GM12878 (cell line): Measurements from ENCODE around the gene CHCHD3. TPM values are rescaled to one million over a fixed set of nuclear protein-coding genes. Genes with fewer than 3 reads are reported as not detected.
A peak's percentile ranks its signal among the peaks of the same experiment; 100 is the strongest.

Source experiments
- ATAC-seq: fragments of 200-7000 bp; cut with Tn5 transposase; 3 replicates; pipeline ENCODE4 v1.9.1; 2020; ENCODE audit warnings: mild to moderate bottlenecking, moderate library complexity
- BruUV-seq: library from RNA; stranded (reverse); fragments of 400-500 nt; replicated peaks from 2 replicates; lab custom pipeline; 2021; lab: Mats Ljungman, UMichigan
- CTCF ChIA-PET: fragments of 300-600 bp; sonication (Branson Sonifier 250); formaldehyde crosslinking; extraction: SDS; loops from one replicate; lab custom pipeline; 2021; ENCODE audit warnings: inconsistent platforms; lab: Yijun Ruan, JAX
- POLR2A ChIA-PET: fragments of 350-600 bp; formaldehyde crosslinking; extraction: SDS; loops from one replicate; lab custom pipeline; 2021; ENCODE audit warnings: inconsistent platforms; lab: Charles Lee
- RAD21 ChIA-PET: fragments of 300-600 bp; sonication (Branson Sonifier 250); formaldehyde crosslinking; loops from one replicate; lab custom pipeline; 2023; ENCODE audit warnings: antibody characterized with exemption; ENCODE audit not compliant: unreplicated experiment; lab: Charles Lee
- SMC1A ChIA-PET: fragments of 300-600 bp; sonication (Branson Sonifier 250); formaldehyde crosslinking; loops from one replicate; lab custom pipeline; 2023; ENCODE audit not compliant: unreplicated experiment, uncharacterized antibody; lab: Charles Lee
- DNase-seq: peaks from one replicate; pipeline ENCODE4 v3.0.0-alpha.2; 2011; ENCODE audit warnings: low read depth, low spot score
- FAIRE-seq: peaks from 3 replicates; lab custom pipeline; 2011; peaks lifted over from hg19 to GRCh38; lab: Jason Lieb, UNC
- H2AFZ ChIP-seq: 2 replicates; pipeline ENCODE4 v1.6.0; 2011; ENCODE audit warnings: low read depth, low read length, control low read depth; ENCODE audit not compliant: control insufficient read depth
- H3K27ac ChIP-seq: 2 replicates; pipeline ENCODE4 v1.5.1; 2011; ENCODE audit warnings: control low read depth; ENCODE audit not compliant: control insufficient read depth, insufficient read depth
- H3K27me3 ChIP-seq, 2 experiments: replicated peaks in 1 of 2; 2 replicates each; pipeline versions ENCODE4 v1.6.0 to v1.6.1; 2011; ENCODE audit warnings: low read length in 1 of 2; ENCODE audit not compliant: control insufficient read depth in 2 of 2, insufficient read depth in 2 of 2
- H3K36me3 ChIP-seq, 2 experiments: 2 replicates each; pipeline ENCODE4 v1.5.1; 2011; ENCODE audit warnings: low read length in 1 of 2; ENCODE audit not compliant: control insufficient read depth in 2 of 2, insufficient read depth in 2 of 2
- H3K4me1 ChIP-seq: 2 replicates; pipeline ENCODE4 v1.6.1; 2011; ENCODE audit warnings: mild to moderate bottlenecking, low read length, moderate library complexity, mixed read lengths; ENCODE audit not compliant: control insufficient read depth, insufficient read depth
- H3K4me2 ChIP-seq: 2 replicates; pipeline ENCODE4 v1.6.0; 2011; ENCODE audit warnings: control low read depth; ENCODE audit not compliant: control insufficient read depth, insufficient read depth
- H3K4me3 ChIP-seq: fragments of 200-600 bp; sonication (generic); 2 replicates; pipeline ENCODE4 v1.5.1; 2016
- H3K79me2 ChIP-seq: 2 replicates; pipeline ENCODE4 v1.6.0; 2011; ENCODE audit warnings: low read length; ENCODE audit not compliant: control insufficient read depth, insufficient read depth
- H3K9ac ChIP-seq: 2 replicates; pipeline ENCODE4 v1.8.0; 2011; ENCODE audit warnings: low read length, control low read depth, mixed read lengths; ENCODE audit not compliant: control insufficient read depth, insufficient read depth
- H3K9me3 ChIP-seq: replicated peaks from 3 replicates; pipeline ENCODE4 v1.5.1; 2011; ENCODE audit warnings: mild to moderate bottlenecking, low read length; ENCODE audit not compliant: control insufficient read depth, insufficient read depth
- H4K20me1 ChIP-seq: 2 replicates; pipeline ENCODE4 v1.6.0; 2011; ENCODE audit not compliant: control insufficient read depth, insufficient read depth
- ATF2 ChIP-seq: IDR thresholded peaks from 2 replicates; pipeline ENCODE4 v1.6.1; 2012; ENCODE audit warnings: low read length, inconsistent platforms
- E4F1 ChIP-seq: fragments of 450-650 bp; IDR thresholded peaks from 2 replicates; pipeline ENCODE4 v1.6.1; 2018; ENCODE audit warnings: borderline replicate concordance, mild to moderate bottlenecking; ENCODE audit not compliant: partially characterized antibody
- HDGF ChIP-seq: fragments of 450-650 bp; IDR thresholded peaks from 2 replicates; pipeline ENCODE4 v1.6.1; 2016; ENCODE audit warnings: antibody characterized with exemption
- MLLT1 ChIP-seq: fragments of 450-650 bp; IDR thresholded peaks from 2 replicates; pipeline ENCODE4 v1.6.1; 2016; ENCODE audit warnings: mild to moderate bottlenecking
- PAX5 ChIP-seq: IDR thresholded peaks from 2 replicates; pipeline ENCODE4 v1.6.1; 2011; ENCODE audit warnings: low read depth, low read length, borderline replicate concordance
- RUNX3 ChIP-seq: IDR thresholded peaks from 2 replicates; pipeline ENCODE4 v1.6.1; 2012; ENCODE audit warnings: low read length, inconsistent platforms
- SMARCA5 ChIP-seq: fragments of 450-650 bp; IDR thresholded peaks from 2 replicates; pipeline ENCODE4 v1.6.1; 2017; ENCODE audit warnings: mild to moderate bottlenecking
- ZNF384 ChIP-seq: IDR thresholded peaks from 2 replicates; pipeline ENCODE4 v1.6.1; 2012; ENCODE audit warnings: low read depth, mild to moderate bottlenecking, low read length, improper control_type of control experiment, borderline replicate concordance
- WGBS: methylation state at CpG from one replicate; pipeline ENCODE4 v1.1.6; 2016; ENCODE audit warnings: low lambda C conversion rate; ENCODE audit not compliant: insufficient replicate concordance, insufficient coverage; ENCODE audit errors: missing lambda C conversion rate; 5-methylcytosine and 5-hydroxymethylcytosine counted together
- in situ Hi-C: fragments of 300-500 bp; cut with MboI; formaldehyde crosslinking; loops from 9 replicates; pipeline ENCODE4 v1.14.3; 2018; ENCODE audit warnings: mixed read lengths
- intact Hi-C: fragments of 100-400 bp; cut with micrococcal nuclease; formaldehyde crosslinking; loops from one replicate; pipeline ENCODE4 v1.14.2; 2022; ENCODE audit not compliant: unreplicated experiment
- polyA plus RNA-seq, 11 experiments: library from polyadenylated mRNA; depleted of rRNA in 4 of 11; unstranded in 6 of 11; stranded (reverse) in 5 of 11; fragments of >200 nt; fragmentation: Nextera tagmentation in 4 of 11; fragmentation: Illumina TruSeq in 1 of 11; extraction: Ambion mirVana in 4 of 11; extraction: Trizol in 1 of 11; gene quantifications; 1 replicate in 1 of 11; 2 replicates in 10 of 11; pipeline versions ENCODE4 v1.2.1 to v1.2.3, GENCODE V29; 2011 to 2016; ENCODE audit warnings: inconsistent platforms in 2 of 11, missing spikeins in 2 of 11, low read depth in 1 of 11
- total RNA-seq, 4 experiments: library from RNA; depleted of rRNA in 3 of 4; stranded (reverse); fragments of >200 nt in 3 of 4; fragmentation: Illumina TruSeq in 1 of 4; extraction: Trizol in 1 of 4; gene quantifications; 2 replicates each; pipeline versions ENCODE4 v1.2.1 to v1.2.3, GENCODE V29; 2013 to 2021

The CHCHD3 gene
- total and polyA plus RNA-seq, 10 of the 15 experiments (the other 5 are each of a cell fraction or from before 2014, with no cell fraction given), result 38.3 to 178 (median 96.2) TPM

DNA sequence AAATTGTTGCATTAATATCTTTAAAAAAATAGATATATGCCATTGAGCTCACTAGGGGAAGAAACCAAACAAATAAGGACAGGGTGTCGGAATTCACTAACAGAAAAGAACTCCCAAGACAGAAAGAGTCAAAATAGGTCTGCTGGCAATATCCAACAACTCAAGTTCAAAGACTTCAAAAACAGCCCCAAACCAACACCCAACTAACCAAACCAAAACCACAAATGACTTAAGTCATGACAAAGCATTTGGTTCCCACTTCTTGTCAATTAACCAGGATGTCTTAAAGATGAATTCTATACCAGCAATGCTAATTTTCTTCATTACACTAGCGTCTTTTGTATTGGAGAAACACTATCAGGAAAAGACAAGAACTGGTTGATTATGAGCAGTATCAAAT, 256.7 kb downstream of the CHCHD3 start:
- no peaks in the 10 kb centered on the region for H4K20me1 ChIP-seq
- TF ChIP-seq ATF2 (no peak), PAX5 (no peak), HDGF (no peak), E4F1 (no peak), RUNX3 (peak; percentile 40; the same call in 1 of the 2 replicates), ZNF384 (no peak), SMARCA5 (no peak), MLLT1 (no peak)
- no TSS peak for BruUV-seq
- CTCF ChIA-PET, result no interaction called here
- H3K27me3 ChIP-seq, result no peaks in the 10 kb centered on the region
- WGBS, result 98% methylated on average over 2 of the region's 2 CpGs
- no peaks in the 10 kb centered on the region for H3K79me2 ChIP-seq
- SMC1A ChIA-PET, result interaction anchor here (1.3 to 1.4 kb wide), 2 partner anchors 12 to 18 kb away, joined by 3 to 4 read pairs; no protein-coding TSS in a partner anchor
- H3K4me3 ChIP-seq, result no peak overlapping the region
- no peak for DNase-seq
- in situ Hi-C loops, result no loop called here
- no peak overlapping the region for H2AFZ ChIP-seq
- no peaks in the 10 kb centered on the region for H3K9me3 ChIP-seq
- H3K36me3 ChIP-seq, result peaks cover 0 to 6% of the 10 kb centered on the region in 2 experiments; a peak in 1 of 4 replicates
- intact Hi-C loops, result no loop called here
- peaks cover 4% of the 10 kb centered on the region; the same call in 1 of the 2 replicates for H3K4me1 ChIP-seq
- no peak overlapping the region for H3K4me2 ChIP-seq
- no peak overlapping the region for H3K9ac ChIP-seq
- no peak overlapping the region for H3K27ac ChIP-seq
- no peak for ATAC-seq
- FAIRE-seq, result no peak
- POLR2A ChIA-PET, result no interaction called here
- RAD21 ChIA-PET, result interaction anchor here (1.5 kb wide), 1 partner anchor 24 kb away, joined by 3 read pairs; no protein-coding TSS in a partner anchor
